Activated CD8-positive, alpha-beta memory T cell treated with anti-CD3 and anti-CD28 coated beads for 36 hours (primary cell): Measurements from ENCODE around the gene TOP3A. TPM values are rescaled to one million over a fixed set of nuclear protein-coding genes. Genes with fewer than 3 reads are reported as not detected.
"Not testable (repeated sequence)": the region's sequence is repeated elsewhere in the genome, so short reads cannot be mapped to it uniquely, and the experiment has no call there.

Experiments used
- CTCF ChIA-PET: fragments of 350-600 bp; sonication (Branson Sonifier 250); formaldehyde crosslinking; loops from one replicate; lab custom pipeline; 2021; ENCODE audit warnings: antibody characterized with exemption; lab: Charles Lee
- POLR2A ChIA-PET: fragments of 350-600 bp; sonication (Branson Sonifier 250); formaldehyde crosslinking; loops from one replicate; lab custom pipeline; 2021; ENCODE audit warnings: antibody characterized with exemption; lab: Charles Lee
- total RNA-seq, 2 experiments: library from RNA; stranded (reverse); gene quantifications; one replicate each; pipeline ENCODE4 v1.2.3, GENCODE V29; 2021

The TOP3A gene
- total RNA-seq, 2 experiments from 2014 or later, result 68.5 to 72.4 TPM

GRCh38 chr17:18298061-18298460 lies 16.7 kb downstream of the TOP3A start:
- POLR2A ChIA-PET, CTCF ChIA-PET: not testable (repeated sequence)

DNA sequence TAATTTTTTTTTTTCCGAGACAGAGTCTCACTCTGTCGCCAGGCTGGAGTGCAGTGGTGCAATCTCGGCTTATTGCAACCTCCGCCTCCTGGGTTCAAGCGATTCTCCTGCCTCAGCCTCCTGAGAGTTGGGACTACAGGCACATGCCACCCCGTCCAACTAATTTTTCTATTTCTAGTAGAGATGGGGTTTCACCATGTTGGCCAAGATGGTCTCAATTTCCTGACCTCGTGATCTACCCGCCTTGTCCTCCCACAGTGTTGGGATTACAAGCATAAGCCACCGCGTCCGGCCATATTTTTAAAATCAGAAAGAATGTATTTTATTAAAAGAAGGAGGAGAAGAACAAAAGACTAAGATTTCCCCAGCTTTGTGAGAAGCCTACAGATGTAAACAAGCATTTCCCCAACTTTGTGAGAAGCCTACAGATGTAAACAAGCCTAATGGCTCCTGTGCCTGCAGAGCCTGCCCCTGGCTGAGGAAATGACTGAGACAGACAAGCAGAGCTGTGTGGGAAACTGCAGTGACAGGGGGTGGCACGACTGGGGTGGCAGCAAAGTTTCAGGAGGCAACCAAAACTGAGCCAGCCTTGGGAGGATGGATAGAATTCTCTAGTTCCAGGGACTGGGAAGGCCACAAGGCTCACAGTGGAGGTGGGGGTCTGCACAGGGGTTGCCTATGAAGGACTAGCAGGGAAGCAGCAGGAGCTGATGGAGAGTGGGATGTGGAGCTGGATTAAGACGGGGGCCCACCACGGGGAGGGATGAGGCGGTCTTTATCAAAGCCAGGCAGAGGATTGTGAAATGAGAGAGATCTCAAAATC lies 22.9 kb downstream of the TOP3A start:
- CTCF ChIA-PET, result no interaction called here
- POLR2A ChIA-PET, result no interaction called here

GRCh38 chr17:18285296-18285695 lies 29.5 kb downstream of the TOP3A start:
- ChIA-PET CTCF (interaction anchor here (0.7 kb wide), 1 partner anchor 50 kb away, joined by 4 read pairs; no protein-coding TSS in a partner anchor), POLR2A (no interaction called here)

DNA sequence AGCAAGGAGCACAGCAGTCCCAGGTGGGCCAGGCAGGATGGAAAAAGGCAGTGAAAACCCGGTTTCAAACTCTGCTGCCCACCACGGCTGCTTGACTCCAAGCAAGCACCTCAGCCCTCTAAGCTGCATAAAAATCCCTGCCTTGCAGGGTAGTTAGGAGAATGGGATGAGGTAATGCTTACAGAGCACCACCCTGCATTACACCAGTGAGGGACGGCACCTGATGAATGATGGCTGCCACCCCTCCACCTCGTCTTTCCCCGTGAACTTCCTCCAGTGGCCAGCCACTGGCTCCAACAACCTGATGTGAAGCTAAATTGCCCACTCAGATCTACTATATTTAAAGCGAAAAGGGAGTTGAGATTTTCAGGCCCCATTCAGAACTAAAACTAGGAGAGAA lies 33.0 kb downstream of the TOP3A start:
- CTCF ChIA-PET, result no interaction called here
- POLR2A ChIA-PET, result interaction anchor here (0.6 kb wide), 1 partner anchor 52 kb away, joined by 3 read pairs; no protein-coding TSS in a partner anchor

DNA sequence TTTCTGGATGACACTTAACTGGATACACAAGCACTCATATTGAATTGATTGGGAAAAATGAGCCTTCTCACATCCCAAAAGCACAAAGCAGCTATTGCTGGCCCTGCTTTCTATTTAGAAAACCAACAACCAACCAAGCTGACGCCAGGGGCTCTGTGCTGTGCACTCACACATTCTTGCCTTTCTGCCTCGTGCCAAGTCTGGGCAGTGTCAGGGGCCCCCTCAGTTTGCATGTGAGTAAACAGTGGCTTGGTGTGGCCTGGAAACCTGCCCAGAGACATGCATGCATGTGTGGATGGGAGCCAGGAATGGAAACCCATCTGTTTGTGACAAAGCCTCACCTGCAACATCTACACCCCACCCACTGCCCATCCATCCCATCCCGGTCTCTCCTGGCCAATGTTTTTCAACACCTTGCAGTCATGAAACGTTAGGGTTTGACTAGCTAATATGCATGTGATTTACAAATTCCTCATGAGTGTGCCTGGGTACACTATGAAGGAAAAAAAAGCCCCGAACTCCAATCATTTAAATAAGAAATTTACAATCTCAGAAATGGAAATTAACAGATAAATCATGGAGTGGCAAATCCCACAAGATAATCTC lies 33.9 kb downstream of the TOP3A start:
- POLR2A ChIA-PET, result no interaction called here
- CTCF ChIA-PET, result no interaction called here

DNA sequence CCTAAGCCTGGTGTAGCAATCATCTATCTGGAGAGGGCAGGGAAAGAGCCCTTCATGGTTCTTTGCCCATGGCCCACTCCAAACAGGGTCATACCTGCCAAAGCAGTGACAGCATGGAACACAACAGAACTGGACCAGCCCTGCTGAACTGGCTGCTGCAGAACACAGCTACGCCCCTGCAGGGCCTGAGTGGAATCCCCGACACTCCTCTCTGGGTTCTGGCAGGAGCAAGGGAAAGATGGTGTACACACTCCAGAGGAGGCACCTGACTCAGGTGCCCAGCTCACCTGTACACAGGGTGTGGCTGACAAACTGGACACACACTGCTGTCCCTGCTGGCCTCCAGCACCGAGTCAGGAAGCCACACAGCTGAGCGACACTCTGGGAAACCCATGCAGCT lies 34.5 kb downstream of the TOP3A start:
- CTCF ChIA-PET, result no interaction called here
- POLR2A ChIA-PET, result no interaction called here

- ChIA-PET POLR2A (no interaction called here), CTCF (no interaction called here)
Measured at GRCh38 chr17:18278867-18279266, 35.9 kb downstream of the TOP3A start.

DNA sequence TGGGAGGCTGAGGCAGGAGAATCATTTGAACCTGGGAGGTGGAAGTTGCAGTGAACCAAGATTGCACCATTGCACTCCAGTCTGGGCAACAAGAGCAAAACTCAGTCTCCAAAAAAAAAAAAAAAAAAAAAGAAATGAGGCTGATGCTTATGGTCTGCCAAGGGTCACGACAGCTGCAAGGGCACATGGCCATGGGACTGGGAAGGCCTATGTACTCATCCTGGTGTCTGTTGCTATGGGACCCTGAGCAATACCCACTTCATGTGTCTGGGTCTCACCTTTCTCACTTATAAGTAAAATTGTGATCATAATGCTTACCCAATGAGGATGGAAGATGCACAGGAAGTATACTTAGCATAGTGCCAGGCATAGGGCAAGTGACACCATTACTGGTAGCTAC lies 37.7 kb downstream of the TOP3A start:
- POLR2A ChIA-PET, result interaction anchor here (0.6 kb wide), 1 partner anchor 60 kb away, joined by 4 read pairs; no protein-coding TSS in a partner anchor
- CTCF ChIA-PET, result no interaction called here

GRCh38 chr17:18270046-18270931 lies 44.5 kb downstream of the TOP3A start:
- CTCF ChIA-PET, result interaction anchor here (1.2 kb wide), 1 partner anchor 23 kb away, joined by 3 read pairs; no protein-coding TSS in a partner anchor
- POLR2A ChIA-PET, result no interaction called here

GRCh38 chr17:18267927-18268711 lies 46.7 kb downstream of the TOP3A start:
- ChIA-PET CTCF (interaction anchor here (1.2 kb wide), 1 partner anchor 20 kb away, joined by 6 read pairs; no protein-coding TSS in a partner anchor), POLR2A (interaction anchor here (0.6 to 0.8 kb wide), 3 partner anchors 14 to 1015 kb away, joined by 3 read pairs; no protein-coding TSS in a partner anchor)

- ChIA-PET POLR2A (interaction anchor here (0.6 kb wide), 1 partner anchor 74 kb away, joined by 3 read pairs; no protein-coding TSS in a partner anchor), CTCF (interaction anchor here (1.2 kb wide), 1 partner anchor 19 kb away, joined by 6 read pairs; no protein-coding TSS in a partner anchor)
Measured at GRCh38 chr17:18267366-18267765, 47.4 kb downstream of the TOP3A start.

- POLR2A ChIA-PET, result interaction anchor here (0.5 kb wide), 1 partner anchor 44 kb away, joined by 12 read pairs; no protein-coding TSS in a partner anchor
Measured at GRCh38 chr17:18263885-18264682, 50.7 kb downstream of the TOP3A start.

DNA sequence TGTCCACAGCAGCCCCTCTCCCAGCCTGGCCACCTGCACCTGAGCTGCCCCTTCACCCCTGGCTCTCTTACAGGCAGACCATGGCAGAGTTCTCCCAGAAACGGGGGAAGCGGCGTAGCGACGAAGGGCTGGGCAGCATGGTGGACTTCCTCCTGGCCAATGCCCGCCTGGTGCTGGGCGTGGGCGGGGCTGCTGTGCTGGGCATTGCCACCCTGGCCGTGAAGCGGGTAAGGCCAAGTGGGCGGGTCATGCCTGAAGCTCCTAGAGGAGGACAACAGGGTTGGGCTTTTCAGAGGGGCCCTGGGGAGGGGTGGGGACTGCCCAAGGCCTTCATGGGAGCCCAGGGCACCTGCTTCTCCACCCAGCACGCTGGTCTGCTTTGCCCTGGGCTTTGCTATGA lies 52.2 kb downstream of the TOP3A start:
- ChIA-PET CTCF (interaction anchor here (1.2 kb wide), 1 partner anchor 14 kb away, joined by 3 read pairs; no protein-coding TSS in a partner anchor), POLR2A (no interaction called here)

More at GRCh38 chr17:18263885-18264682, 50.7 kb downstream of the TOP3A start:
- CTCF ChIA-PET, result interaction anchor here (0.6 to 1.1 kb wide), 2 partner anchors 15 to 70 kb away, joined by 3 read pairs; no protein-coding TSS in a partner anchor

DNA sequence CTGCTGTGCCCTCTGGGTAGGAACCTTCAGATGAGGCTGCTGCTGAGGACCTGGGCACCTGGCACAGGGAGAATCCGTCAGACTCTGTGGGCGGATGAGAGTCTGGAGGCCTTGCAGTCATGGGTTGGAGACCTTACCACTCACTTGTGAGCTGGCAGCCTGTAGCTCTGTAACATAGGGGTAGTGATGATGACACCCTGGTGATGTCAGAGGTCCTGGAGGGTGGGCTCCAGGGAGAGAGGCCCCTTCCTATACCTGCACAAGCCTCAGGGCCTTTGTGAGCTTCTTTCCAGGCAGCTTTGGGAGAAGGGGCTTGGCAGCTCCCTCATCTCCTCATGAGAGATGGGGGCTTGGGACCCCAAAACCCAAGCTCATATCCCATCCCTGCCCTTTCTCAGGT lies 52.7 kb downstream of the TOP3A start:
- POLR2A ChIA-PET, result no interaction called here
- CTCF ChIA-PET, result interaction anchor here (1.2 kb wide), 1 partner anchor 14 kb away, joined by 3 read pairs; no protein-coding TSS in a partner anchor

DNA sequence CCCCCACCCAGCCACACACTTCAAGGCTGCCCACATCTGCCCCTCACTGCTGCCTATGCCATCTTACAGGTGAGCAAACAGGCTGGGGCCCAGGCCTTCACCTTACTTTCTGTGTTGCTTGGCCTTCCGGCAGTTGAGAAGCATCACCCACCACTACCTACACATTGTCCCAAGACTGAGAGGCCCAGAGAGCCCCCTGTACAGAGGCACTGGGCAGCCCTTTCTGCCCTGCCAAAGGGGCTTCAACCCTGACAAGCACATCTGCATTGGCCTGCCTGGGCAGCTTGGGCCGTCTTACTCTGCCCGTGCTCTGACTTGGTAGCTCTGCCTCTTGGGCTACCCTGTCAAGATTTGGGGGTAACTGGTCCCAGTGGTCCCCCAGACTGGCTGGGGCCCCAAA lies 53.1 kb downstream of the TOP3A start:
- POLR2A ChIA-PET, result no interaction called here
- CTCF ChIA-PET, result interaction anchor here (0.9 kb wide), 1 partner anchor 44 kb away, joined by 3 read pairs; no protein-coding TSS in a partner anchor

GRCh38 chr17:18261146-18261515 lies 53.7 kb downstream of the TOP3A start:
- CTCF ChIA-PET, result interaction anchor here (0.9 kb wide), 1 partner anchor 44 kb away, joined by 3 read pairs; no protein-coding TSS in a partner anchor
- POLR2A ChIA-PET, result interaction anchor here (1.3 kb wide), 1 partner anchor 25 kb away, joined by 5 read pairs; no protein-coding TSS in a partner anchor
